ENCODE results near the gene CHD2.

Gene CHD2

DNA sequence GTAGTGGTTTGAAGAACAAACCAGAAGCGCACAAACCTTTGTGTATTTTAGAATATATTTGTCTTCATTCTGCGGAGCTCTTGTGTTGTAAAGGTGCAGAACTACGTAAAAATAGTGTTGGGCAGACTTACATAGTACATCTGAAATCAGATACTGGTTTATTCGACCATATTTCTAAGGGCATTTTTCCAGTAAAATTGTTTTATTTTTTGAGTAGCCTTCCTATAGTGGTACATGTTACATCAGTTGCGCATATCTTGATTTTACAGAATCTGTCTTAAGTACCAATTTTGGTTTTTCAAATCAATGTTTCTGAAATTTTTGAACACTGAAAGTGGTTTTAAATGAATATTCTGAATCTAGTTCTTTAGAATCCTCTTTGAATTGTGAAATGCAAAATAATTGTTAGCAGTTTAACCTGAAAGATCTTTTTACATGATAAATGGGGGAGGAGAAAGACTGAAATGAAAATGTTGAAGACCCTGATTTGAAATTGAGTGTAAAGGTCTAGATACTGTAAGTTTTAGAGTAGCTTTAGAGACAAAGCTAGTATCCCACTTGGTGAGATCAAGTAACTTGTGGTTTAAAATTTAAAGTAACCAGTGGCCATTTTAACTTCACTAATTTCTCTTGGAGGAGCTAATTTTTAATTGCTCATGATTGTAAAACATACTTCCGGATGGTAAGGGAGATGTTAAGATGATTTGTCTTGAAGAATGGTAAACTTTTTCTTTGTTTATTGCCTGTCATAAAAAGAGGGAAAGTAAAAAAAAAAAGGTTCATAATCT is 15.5 kb upstream of the CHD2 start:
- in situ Hi-C loops (cut with MboI; ENCODE audit: low sequenced_read_pairs), result no loop called here

GRCh38 chr15:92885224-92886041 is 14.7 kb upstream of the CHD2 start:
- in situ Hi-C loops (cut with MboI; ENCODE audit: low sequenced_read_pairs), result no loop called here

DNA sequence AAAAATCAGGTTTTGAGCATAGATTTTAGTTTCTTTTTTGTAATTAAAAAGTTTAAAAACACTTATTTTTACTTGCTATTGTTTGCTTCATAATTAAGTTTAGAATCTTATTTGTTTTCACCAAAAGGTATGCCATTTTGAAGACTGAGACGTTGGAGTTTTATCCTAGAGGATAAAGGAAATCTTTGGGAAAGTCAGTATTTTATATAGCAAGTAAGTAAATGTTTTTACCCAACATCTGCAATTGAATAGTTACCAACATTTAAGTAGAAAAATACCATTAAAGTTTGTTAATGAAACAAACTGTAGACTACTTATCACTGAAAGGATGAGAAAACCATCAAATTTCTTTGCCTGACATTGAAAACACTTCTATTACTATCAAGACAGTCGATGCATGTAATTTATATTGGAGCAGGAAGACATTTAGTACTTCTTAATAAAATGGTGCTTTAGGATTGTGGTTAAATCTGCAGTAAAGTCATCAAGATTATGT is 14.0 kb upstream of the CHD2 start:
- in situ Hi-C loops (cut with MboI; ENCODE audit: low sequenced_read_pairs), result no loop called here

GRCh38 chr15:92886815-92887214 is 13.3 kb upstream of the CHD2 start:
- in situ Hi-C loops (cut with MboI; ENCODE audit: low sequenced_read_pairs), result no loop called here

DNA sequence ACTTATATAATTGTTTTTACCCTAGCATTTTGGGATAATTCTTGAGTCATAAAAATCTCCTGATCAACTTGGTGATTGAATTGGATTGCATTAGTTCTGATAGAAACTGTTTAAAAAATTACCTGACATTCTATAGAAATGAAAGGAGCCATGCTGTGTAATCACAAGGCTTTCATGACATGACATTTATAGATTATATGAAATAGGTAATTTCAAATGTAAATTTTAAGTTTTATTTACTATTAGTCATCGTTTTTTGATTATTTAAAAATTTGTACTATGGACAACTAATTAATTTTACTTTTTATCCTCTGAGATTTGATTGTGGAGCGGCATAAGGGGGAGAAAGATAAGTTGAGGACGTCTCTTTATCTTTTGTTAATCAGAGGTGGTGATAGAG is 12.3 kb upstream of the CHD2 start:
- in situ Hi-C loops (cut with MboI; ENCODE audit: low sequenced_read_pairs), result no loop called here

GRCh38 chr15:92889390-92890107 is 10.6 kb upstream of the CHD2 start:
- in situ Hi-C loops (cut with MboI; ENCODE audit: low sequenced_read_pairs), result no loop called here

- in situ Hi-C loops (cut with MboI; ENCODE audit: low sequenced_read_pairs), result no loop called here
These were observed 8.5 kb upstream of the CHD2 start for GRCh38 chr15:92891533-92892200.

- in situ Hi-C loops (cut with MboI; ENCODE audit: low sequenced_read_pairs), result no loop called here
These were observed 7.9 kb upstream of the CHD2 start for GRCh38 chr15:92892201-92892555.

- in situ Hi-C loops (cut with MboI; ENCODE audit: low sequenced_read_pairs), result no loop called here
These were observed 6.9 kb upstream of the CHD2 start for GRCh38 chr15:92893200-92893599.

DNA sequence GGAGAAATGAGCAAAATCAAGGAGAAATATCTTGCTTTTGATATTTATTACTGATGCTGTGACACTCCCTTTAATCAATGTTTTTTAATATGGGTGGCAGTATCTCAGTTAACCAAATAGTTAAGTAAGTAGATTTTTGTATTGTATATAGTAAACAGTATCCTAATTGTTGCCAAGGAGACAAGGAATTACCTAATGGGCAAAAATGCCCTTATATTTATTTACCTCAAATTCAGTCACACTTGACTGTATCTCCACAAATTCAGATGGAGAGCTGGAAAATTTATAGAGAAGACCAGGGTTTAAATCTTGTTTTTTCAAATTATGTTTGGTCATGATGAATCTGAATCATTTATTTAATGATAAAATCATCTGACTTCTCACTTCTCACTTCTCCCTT is 3.6 kb upstream of the CHD2 start:
- in situ Hi-C loops (cut with MboI; ENCODE audit: low sequenced_read_pairs), result no loop called here

- in situ Hi-C loops (cut with MboI; ENCODE audit: low sequenced_read_pairs), result no loop called here
These were observed 2.5 kb upstream of the CHD2 start for GRCh38 chr15:92897620-92898019.

DNA sequence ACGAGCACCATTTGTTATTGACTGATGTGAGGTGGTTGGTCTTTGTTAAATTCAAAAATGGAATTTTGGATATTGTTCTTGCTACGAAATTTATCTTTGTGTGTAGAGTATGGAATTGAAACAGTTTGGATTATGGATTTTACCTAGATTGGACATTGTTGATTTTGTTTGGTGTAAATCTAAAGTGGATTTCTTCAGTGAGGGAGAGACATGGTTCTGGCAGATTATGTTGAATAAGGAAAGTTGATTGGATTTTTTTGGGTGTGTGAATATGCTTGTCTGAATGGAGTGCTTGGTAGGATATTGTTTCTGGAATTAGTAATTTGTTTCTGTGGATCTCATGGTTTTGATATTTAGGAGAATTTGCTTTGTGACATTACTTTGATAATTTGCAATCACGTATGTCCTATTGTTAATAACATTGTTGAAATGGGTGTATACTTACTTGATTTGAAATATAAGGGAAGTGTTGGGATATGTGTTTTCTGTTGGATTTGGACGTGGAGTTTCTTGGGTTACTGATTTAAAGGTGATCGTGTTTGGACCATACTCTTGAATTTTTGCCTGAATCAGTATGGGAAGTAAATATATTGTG is 1.0 kb upstream of the CHD2 start:
- in situ Hi-C loops (cut with MboI; ENCODE audit: low sequenced_read_pairs), result no loop called here

- in situ Hi-C loops (cut with MboI; ENCODE audit: low sequenced_read_pairs), result no loop called here
These were observed 550 bp upstream of the CHD2 start for GRCh38 chr15:92899601-92899947.

DNA sequence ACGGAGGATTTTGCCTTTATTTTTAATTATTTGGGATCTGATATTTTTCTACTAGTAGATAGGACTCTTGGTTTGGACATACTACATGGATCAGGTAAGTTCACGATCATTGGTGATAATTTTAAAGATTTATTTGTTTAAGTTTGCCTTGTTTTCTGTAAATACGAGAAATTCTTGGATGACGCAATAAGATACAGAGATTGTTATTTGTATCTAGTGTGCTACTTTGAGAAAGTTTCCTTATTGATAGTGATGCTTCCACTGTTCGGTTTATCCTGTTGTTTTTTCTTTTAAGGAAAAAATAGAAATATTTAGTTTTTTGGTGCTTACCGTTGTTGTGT is 577 bp downstream of the CHD2 start:
- in situ Hi-C loops (cut with MboI; ENCODE audit: low sequenced_read_pairs), result no loop called here

DNA sequence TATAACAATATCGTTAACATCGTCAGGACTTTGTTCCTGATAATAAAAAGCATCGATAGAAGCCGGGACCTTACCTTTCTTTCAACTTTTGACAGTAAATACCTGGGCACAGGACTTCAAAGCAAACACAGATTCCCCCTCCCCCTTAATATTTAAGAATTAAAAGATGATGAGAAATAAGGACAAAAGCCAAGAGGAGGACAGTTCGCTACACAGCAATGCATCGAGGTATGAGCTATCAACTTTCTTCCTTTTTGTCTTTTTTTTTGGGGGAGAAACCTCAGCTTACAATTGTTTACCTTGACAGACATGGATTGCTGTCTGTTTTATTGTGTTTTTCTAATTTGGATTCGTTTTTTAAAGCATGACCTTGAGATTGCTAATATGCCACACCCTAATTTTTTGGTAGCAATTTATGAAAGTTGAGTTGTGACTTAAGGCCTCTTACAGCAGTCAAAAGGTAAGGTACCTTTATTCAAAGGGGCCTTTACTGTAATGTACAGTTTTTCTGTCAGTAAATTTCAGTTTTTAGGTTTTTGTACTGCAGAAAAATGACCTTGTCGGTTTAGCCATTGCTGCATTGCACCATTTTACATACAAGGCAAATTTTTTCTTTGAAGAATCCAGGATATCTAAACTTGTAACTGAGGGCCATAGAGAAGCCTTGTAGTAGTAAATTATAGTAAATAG is 1.1 kb downstream of the CHD2 start:
- in situ Hi-C loops (cut with MboI; ENCODE audit: low sequenced_read_pairs), result no loop called here

DNA sequence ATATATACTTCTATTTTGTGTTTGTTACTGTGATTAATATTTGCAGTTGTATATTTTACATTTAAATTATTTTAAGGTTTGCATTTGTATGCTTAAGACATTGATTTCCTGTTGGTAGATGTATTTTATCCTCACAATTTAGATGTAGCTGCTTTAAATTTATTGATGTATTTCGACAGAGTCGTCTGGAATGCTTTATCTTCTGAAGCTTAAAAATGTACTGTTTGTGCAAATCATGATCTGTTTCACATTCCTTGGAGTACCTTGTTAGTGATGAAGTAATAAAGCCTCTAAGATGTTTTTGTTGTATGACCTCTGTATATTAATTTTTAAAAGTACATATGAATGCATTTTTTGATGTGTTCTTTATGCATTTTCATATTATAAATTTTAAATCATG is 1.9 kb downstream of the CHD2 start:
- in situ Hi-C loops (cut with MboI; ENCODE audit: low sequenced_read_pairs), result no loop called here

DNA sequence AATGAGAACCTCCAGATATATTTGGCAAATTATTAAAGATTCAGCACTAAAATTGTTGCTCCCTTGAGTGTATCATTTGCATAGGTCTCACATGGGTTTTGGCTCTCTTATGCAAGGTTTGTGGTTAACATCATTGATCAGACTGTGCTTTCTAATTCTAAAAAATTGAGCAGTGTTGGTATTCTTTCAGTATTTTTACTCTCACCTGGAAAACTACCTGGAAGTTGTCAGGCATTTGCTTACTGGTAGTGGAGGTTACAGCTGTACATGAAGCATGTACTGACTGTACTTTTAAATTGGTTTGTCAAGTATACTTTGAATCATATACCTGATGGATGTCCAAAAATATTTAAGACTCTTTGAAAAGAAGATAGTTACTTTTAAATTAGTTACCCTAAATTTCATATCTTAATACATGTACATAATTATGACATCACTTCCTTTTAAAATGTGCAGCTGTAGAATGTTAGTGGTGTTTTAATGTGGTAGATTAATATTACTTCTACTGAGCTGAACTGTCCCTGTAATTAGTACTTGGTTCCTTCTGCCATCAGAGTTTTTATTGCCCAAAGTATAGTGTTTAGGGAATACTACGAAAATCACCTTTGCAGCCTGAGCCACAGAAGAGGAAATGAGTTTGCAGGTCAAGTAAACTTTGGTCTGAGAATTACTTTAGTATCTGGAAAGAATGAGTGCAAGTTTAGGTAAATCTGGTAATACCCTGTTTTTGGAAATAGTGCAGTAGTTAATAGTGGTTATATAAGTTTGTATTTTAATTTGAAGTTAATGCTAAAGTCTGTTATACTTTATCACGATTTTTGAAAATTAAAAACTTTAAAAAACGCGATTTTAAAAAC is 2.8 kb downstream of the CHD2 start:
- in situ Hi-C loops (cut with MboI; ENCODE audit: low sequenced_read_pairs), result no loop called here

DNA sequence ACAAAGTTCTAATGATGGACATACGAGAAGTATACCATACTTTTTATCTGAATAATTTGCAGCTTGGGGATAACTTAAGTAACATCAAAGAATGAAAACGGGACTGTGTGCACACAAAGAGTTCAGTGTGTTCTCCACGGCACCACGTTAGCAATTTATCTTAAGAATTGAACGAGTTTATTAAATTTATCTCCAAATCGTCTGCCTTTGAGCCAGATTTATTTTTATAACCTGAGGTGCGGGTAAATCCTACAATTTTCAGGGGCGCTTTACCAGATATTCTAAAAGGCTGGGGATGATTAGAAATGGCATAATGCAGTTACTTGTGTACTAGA is 3.5 kb downstream of the CHD2 start:
- in situ Hi-C loops (cut with MboI; ENCODE audit: low sequenced_read_pairs), result no loop called here

DNA sequence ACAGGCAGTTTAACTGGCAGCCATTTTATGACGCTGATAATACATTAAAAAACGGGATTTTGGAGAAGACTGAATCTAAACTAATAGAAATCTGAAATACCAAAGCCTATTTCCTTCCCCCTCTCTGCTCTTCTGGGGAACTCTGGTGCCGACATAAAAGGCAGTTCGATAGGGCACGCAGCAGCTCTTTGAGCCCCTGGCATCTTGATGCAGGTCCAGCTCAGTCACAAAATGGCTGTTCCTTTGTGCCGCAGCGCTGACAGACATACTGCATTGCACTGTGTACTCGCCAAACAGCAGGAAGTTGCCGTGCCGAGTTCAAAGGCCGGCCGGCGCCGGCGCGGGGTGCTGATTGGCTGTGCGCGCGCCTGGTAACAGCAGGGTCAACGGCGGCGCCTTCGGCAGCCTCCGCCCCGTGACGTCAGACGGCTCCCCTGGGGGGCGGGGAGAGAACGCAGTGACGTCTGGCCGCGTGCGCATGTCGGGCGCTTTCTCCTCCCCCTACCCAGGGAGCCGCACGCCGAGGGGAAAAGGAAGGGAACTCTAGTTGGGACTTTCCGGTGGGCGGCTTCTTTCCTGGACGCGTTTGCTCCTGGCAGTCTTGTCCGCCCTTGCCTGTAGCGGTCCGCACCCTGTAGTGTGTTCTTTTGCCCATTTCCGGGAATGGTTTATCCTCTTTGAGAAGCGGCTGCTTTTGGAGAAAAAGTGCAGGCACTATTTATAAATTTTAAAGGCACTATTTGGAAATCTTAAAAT is 4.0 kb downstream of the CHD2 start:
- in situ Hi-C loops (cut with MboI; ENCODE audit: low sequenced_read_pairs), result no loop called here
